ENCODE measurements around the gene POFUT2.

Gene POFUT2

GRCh38 chr21:45327441-45328197 is 39.9 kb upstream of the POFUT2 start:
- no peaks in the 10 kb centered on the region for H3K36me3 ChIP-seq (ENCODE audit: control insufficient read depth, insufficient read depth, low read length)
- no peak for DNase-seq
- no peak overlapping the region for H3K9ac ChIP-seq (ENCODE audit: low read length)
- no peak overlapping the region for H3K56ac ChIP-seq (ENCODE audit: low read length)
- H2BK120ac ChIP-seq (ENCODE audit: low read depth, low read length), result no peak overlapping the region
- H2AK5ac ChIP-seq (ENCODE audit: low read length), result no peak overlapping the region
- no peaks in the 10 kb centered on the region for H3K27me3 ChIP-seq (ENCODE audit: insufficient read depth, low read length, poor library complexity)
- no CpG with 5 or more reads among the region's 23 CpGs for WGBS (ENCODE audit: extremely low coverage, insufficient coverage, low lambda C conversion rate)
- no peak overlapping the region for H2BK15ac ChIP-seq (replicated peaks; ENCODE audit: low read depth)
- no peak overlapping the region for H3K4me3 ChIP-seq (ENCODE audit: low read length)
- no peak overlapping the region for H4K5ac ChIP-seq (ENCODE audit: low read length)
- H3K79me2 ChIP-seq (ENCODE audit: control insufficient read depth, insufficient read depth, low read length), result no peaks in the 10 kb centered on the region
- no peak overlapping the region for H3K18ac ChIP-seq (ENCODE audit: low read length)
- no peak overlapping the region for H3K23ac ChIP-seq (ENCODE audit: low read length)
- H3K79me1 ChIP-seq (ENCODE audit: low read length), result no peaks in the 10 kb centered on the region
- no peak overlapping the region for H4K8ac ChIP-seq (ENCODE audit: low read depth, low read length)
- H3K27ac ChIP-seq (ENCODE audit: low read depth, low read length), result no peak overlapping the region
- no peak overlapping the region for H2BK5ac ChIP-seq (ENCODE audit: low read length)
- H3K4me2 ChIP-seq (ENCODE audit: low read length), result no peak overlapping the region
- peaks cover 10% of the 10 kb centered on the region for H3K4me1 ChIP-seq (ENCODE audit: control insufficient read depth, low read depth, low read length)
- no peak overlapping the region for H3K4ac ChIP-seq (ENCODE audit: low read depth, low read length)

GRCh38 chr21:45326891-45327440 is 39.3 kb upstream of the POFUT2 start:
- DNase-seq, result no peak
- Histone ChIP-seq H3K23ac (ENCODE audit: low read length) (no peak overlapping the region), H3K4ac (ENCODE audit: low read depth, low read length) (no peak overlapping the region), H2BK15ac (replicated peaks; ENCODE audit: low read depth) (no peak overlapping the region), H3K18ac (ENCODE audit: low read length) (no peak overlapping the region), H3K56ac (ENCODE audit: low read length) (no peak overlapping the region), H3K4me2 (ENCODE audit: low read length) (no peak overlapping the region), H2AK5ac (ENCODE audit: low read length) (no peak overlapping the region), H3K36me3 (ENCODE audit: control insufficient read depth, insufficient read depth, low read length) (no peaks in the 10 kb centered on the region), H3K79me2 (ENCODE audit: control insufficient read depth, insufficient read depth, low read length) (no peaks in the 10 kb centered on the region), H2BK5ac (ENCODE audit: low read length) (no peak overlapping the region), H3K4me3 (ENCODE audit: low read length) (no peak overlapping the region), H3K27me3 (ENCODE audit: insufficient read depth, low read length, poor library complexity) (no peaks in the 10 kb centered on the region), H3K79me1 (ENCODE audit: low read length) (no peaks in the 10 kb centered on the region), H4K5ac (ENCODE audit: low read length) (no peak overlapping the region), H3K9ac (ENCODE audit: low read length) (no peak overlapping the region), H4K8ac (ENCODE audit: low read depth, low read length) (no peak overlapping the region), H3K4me1 (ENCODE audit: control insufficient read depth, low read depth, low read length) (peaks cover 10% of the 10 kb centered on the region), H3K27ac (ENCODE audit: low read depth, low read length) (no peak overlapping the region), H2BK120ac (ENCODE audit: low read depth, low read length) (no peak overlapping the region)
- WGBS (ENCODE audit: extremely low coverage, insufficient coverage, low lambda C conversion rate), result no CpG with 5 or more reads among the region's 8 CpGs

GRCh38 chr21:45326169-45326851 is 38.6 kb upstream of the POFUT2 start:
- Histone ChIP-seq H3K36me3 (ENCODE audit: control insufficient read depth, insufficient read depth, low read length) (no peaks in the 10 kb centered on the region), H3K79me2 (ENCODE audit: control insufficient read depth, insufficient read depth, low read length) (no peaks in the 10 kb centered on the region), H3K56ac (ENCODE audit: low read length) (no peak overlapping the region), H3K23ac (ENCODE audit: low read length) (no peak overlapping the region), H3K4ac (ENCODE audit: low read depth, low read length) (no peak overlapping the region), H3K4me2 (ENCODE audit: low read length) (no peak overlapping the region), H3K79me1 (ENCODE audit: low read length) (no peaks in the 10 kb centered on the region), H3K27ac (ENCODE audit: low read depth, low read length) (no peak overlapping the region), H2AK5ac (ENCODE audit: low read length) (no peak overlapping the region), H4K5ac (ENCODE audit: low read length) (no peak overlapping the region), H3K4me1 (ENCODE audit: control insufficient read depth, low read depth, low read length) (peaks cover 6% of the 10 kb centered on the region), H3K9ac (ENCODE audit: low read length) (no peak overlapping the region), H3K4me3 (ENCODE audit: low read length) (no peak overlapping the region), H3K27me3 (ENCODE audit: insufficient read depth, low read length, poor library complexity) (no peaks in the 10 kb centered on the region), H2BK120ac (ENCODE audit: low read depth, low read length) (no peak overlapping the region), H2BK5ac (ENCODE audit: low read length) (no peak overlapping the region), H4K8ac (ENCODE audit: low read depth, low read length) (no peak overlapping the region), H2BK15ac (replicated peaks; ENCODE audit: low read depth) (no peak overlapping the region), H3K18ac (ENCODE audit: low read length) (no peak overlapping the region)
- DNase-seq, result no peak
- no CpG with 5 or more reads among the region's 25 CpGs for WGBS (ENCODE audit: extremely low coverage, insufficient coverage, low lambda C conversion rate)

GRCh38 chr21:45325206-45326168 is 37.8 kb upstream of the POFUT2 start:
- no peaks in the 10 kb centered on the region for H3K79me1 ChIP-seq (ENCODE audit: low read length)
- H3K18ac ChIP-seq (ENCODE audit: low read length), result no peak overlapping the region
- WGBS (ENCODE audit: extremely low coverage, insufficient coverage, low lambda C conversion rate), result no CpG with 5 or more reads among the region's 32 CpGs
- no peaks in the 10 kb centered on the region for H3K79me2 ChIP-seq (ENCODE audit: control insufficient read depth, insufficient read depth, low read length)
- H2BK120ac ChIP-seq (ENCODE audit: low read depth, low read length), result no peak overlapping the region
- no peak for DNase-seq
- H3K23ac ChIP-seq (ENCODE audit: low read length), result no peak overlapping the region
- H2AK5ac ChIP-seq (ENCODE audit: low read length), result no peak overlapping the region
- no peak overlapping the region for H2BK15ac ChIP-seq (replicated peaks; ENCODE audit: low read depth)
- no peak overlapping the region for H3K27ac ChIP-seq (ENCODE audit: low read depth, low read length)
- H3K9ac ChIP-seq (ENCODE audit: low read length), result no peak overlapping the region
- H2BK5ac ChIP-seq (ENCODE audit: low read length), result no peak overlapping the region
- H3K56ac ChIP-seq (ENCODE audit: low read length), result no peak overlapping the region
- no peak overlapping the region for H4K8ac ChIP-seq (ENCODE audit: low read depth, low read length)
- H3K27me3 ChIP-seq (ENCODE audit: insufficient read depth, low read length, poor library complexity), result no peaks in the 10 kb centered on the region
- no peak overlapping the region for H3K4me3 ChIP-seq (ENCODE audit: low read length)
- H3K4ac ChIP-seq (ENCODE audit: low read depth, low read length), result no peak overlapping the region
- no peak overlapping the region for H3K4me2 ChIP-seq (ENCODE audit: low read length)
- no peaks in the 10 kb centered on the region for H3K36me3 ChIP-seq (ENCODE audit: control insufficient read depth, insufficient read depth, low read length)
- H4K5ac ChIP-seq (ENCODE audit: low read length), result no peak overlapping the region
- H3K4me1 ChIP-seq (ENCODE audit: control insufficient read depth, low read depth, low read length), result peaks cover 3% of the 10 kb centered on the region

GRCh38 chr21:45324489-45325205 is 37.0 kb upstream of the POFUT2 start:
- Histone ChIP-seq H2BK15ac (replicated peaks; ENCODE audit: low read depth) (no peak overlapping the region), H2BK5ac (ENCODE audit: low read length) (no peak overlapping the region), H3K9ac (ENCODE audit: low read length) (no peak overlapping the region), H2BK120ac (ENCODE audit: low read depth, low read length) (no peak overlapping the region), H3K79me2 (ENCODE audit: control insufficient read depth, insufficient read depth, low read length) (no peaks in the 10 kb centered on the region), H3K4me2 (ENCODE audit: low read length) (no peak overlapping the region), H4K8ac (ENCODE audit: low read depth, low read length) (no peak overlapping the region), H3K4me1 (ENCODE audit: control insufficient read depth, low read depth, low read length) (no peaks in the 10 kb centered on the region), H3K4me3 (ENCODE audit: low read length) (no peak overlapping the region), H3K56ac (ENCODE audit: low read length) (no peak overlapping the region), H3K36me3 (ENCODE audit: control insufficient read depth, insufficient read depth, low read length) (no peaks in the 10 kb centered on the region), H3K23ac (ENCODE audit: low read length) (no peak overlapping the region), H3K79me1 (ENCODE audit: low read length) (no peaks in the 10 kb centered on the region), H3K27ac (ENCODE audit: low read depth, low read length) (no peak overlapping the region), H3K4ac (ENCODE audit: low read depth, low read length) (no peak overlapping the region), H3K27me3 (ENCODE audit: insufficient read depth, low read length, poor library complexity) (no peaks in the 10 kb centered on the region), H2AK5ac (ENCODE audit: low read length) (no peak overlapping the region), H4K5ac (ENCODE audit: low read length) (no peak overlapping the region), H3K18ac (ENCODE audit: low read length) (no peak overlapping the region)
- peak; percentile 58 for DNase-seq
- no CpG with 5 or more reads among the region's 27 CpGs for WGBS (ENCODE audit: extremely low coverage, insufficient coverage, low lambda C conversion rate)

Measured in mesendoderm (in vitro differentiated cells).